ENCODE data around the gene ITIH4.

ITIH4 gene

GRCh38 chr3:52848617-52849016 lies 18.1 kb upstream of the ITIH4 start:
- no peak for DNase-seq (ENCODE audit: low read depth)

DNA sequence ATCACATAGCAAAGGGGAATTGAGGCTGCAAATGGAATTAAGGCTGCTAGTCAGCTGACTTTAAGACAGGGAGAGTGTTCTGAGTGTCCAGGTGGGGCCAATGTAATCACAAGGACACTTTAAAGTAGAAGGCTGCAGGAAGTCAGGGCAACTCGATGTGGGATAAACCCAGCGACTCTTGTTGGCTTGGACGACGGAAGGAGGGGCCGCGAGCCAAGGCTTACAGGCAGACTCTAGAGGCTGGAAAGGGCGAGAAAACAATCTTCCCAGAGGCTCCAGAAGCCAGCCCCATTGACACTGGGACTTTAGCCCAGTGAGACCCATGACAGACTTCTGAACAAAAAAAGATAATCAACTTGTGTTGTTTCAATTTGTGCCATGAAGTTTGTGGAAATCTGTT lies 17.3 kb upstream of the ITIH4 start:
- no peak for DNase-seq (ENCODE audit: low read depth)

- no peak for DNase-seq (ENCODE audit: low read depth)
These were observed 16.8 kb upstream of the ITIH4 start for GRCh38 chr3:52847241-52847640.

DNA sequence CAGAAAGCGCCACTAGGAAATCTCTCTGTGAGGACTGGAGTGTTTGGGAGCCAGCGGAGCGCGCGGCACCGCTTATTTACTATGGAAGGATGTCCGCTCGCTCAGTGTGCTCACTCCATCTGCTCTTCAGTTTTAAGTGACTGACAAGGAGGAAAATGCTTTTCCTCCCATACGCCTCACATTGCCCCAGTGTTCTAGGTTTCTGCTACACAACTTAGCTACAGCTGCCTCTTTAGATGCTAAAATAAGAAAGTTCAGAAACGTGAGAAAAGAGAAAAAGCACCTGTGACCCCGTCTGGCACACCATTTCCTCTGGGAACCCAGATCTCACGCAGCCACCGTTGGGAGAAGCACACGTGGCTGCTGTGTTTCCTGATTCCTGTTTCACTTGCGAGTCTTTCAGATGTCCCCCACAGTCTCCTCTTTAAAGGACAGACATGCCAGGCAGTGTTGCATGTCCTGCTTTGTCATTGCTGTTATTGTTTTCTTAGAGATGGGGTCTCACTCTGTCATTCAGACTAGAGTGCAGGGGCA lies 16.0 kb upstream of the ITIH4 start:
- no peak for DNase-seq (ENCODE audit: low read depth)

GRCh38 chr3:52845691-52846431 lies 15.4 kb upstream of the ITIH4 start:
- DNase-seq (ENCODE audit: low read depth) = no peak

DNA sequence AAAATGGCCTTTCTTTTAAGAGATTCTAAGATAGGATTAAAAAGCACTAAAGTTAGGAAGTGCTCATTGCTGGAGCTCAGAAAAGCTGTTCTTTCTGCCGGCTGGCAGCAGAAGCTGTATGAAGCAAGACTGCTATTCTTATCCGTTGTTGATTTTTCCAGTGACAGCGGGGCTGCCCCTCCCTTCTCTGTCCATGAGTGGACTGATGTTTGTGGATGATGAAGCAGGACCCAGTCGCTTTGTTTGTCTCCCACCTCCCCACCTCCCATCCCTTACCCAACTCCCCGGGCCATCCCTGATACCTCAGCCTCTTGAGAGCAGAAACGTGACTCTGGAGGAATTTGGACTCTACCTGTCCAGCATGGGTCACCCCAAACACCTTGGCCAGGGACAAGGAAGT lies 14.7 kb upstream of the ITIH4 start:
- DNase-seq (ENCODE audit: low read depth) = no peak

GRCh38 chr3:52844290-52844975 lies 14.0 kb upstream of the ITIH4 start:
- DNase-seq (ENCODE audit: low read depth) = no peak

DNA sequence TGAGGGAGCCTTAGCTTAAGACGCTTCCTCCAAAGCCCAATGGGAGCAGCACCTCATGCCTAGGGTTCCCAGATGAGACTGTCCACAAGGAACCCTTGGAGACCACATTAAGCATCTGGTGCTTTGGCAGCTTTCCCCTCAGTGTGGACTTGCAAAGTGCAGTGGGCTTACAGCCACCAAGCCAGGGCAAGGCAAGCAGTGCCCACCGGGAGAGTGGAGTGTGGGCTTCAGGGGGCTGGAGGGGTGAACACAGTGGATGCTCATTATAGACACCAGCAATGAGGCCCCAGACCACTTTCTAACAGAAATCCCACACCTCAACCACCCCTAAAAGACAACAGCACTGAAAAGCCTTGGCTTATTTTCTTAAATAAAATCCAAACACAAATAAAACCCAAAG lies 13.4 kb upstream of the ITIH4 start:
- no peak for DNase-seq (ENCODE audit: low read depth)

- no peak for DNase-seq (ENCODE audit: low read depth)
These were observed 12.8 kb upstream of the ITIH4 start for GRCh38 chr3:52843108-52843865.

DNA sequence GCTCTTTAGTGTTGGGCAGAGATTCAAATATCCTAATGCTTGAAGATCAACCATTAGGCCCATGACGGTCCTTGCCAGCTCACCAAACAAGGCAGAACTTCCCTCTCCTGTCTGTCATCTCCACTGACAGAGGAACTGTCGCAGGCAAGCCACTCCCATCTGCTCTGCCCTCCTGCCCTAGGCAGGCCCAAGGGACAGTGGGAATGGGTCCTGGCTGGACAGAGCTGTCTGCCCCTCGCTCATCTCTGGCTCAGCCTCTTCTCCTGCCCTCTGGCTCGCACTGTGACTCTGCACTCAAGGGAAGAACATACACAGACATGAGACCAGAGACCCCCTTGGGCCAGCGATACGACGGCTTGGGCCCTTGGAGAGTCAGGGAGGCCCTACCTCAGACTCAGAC lies 12.0 kb upstream of the ITIH4 start:
- DNase-seq (ENCODE audit: low read depth) = no peak

- DNase-seq (ENCODE audit: low read depth) = no peak
These were observed 11.5 kb upstream of the ITIH4 start for GRCh38 chr3:52841981-52842340.

GRCh38 chr3:52841211-52841980 lies 10.9 kb upstream of the ITIH4 start:
- no peak for DNase-seq (ENCODE audit: low read depth)

DNA sequence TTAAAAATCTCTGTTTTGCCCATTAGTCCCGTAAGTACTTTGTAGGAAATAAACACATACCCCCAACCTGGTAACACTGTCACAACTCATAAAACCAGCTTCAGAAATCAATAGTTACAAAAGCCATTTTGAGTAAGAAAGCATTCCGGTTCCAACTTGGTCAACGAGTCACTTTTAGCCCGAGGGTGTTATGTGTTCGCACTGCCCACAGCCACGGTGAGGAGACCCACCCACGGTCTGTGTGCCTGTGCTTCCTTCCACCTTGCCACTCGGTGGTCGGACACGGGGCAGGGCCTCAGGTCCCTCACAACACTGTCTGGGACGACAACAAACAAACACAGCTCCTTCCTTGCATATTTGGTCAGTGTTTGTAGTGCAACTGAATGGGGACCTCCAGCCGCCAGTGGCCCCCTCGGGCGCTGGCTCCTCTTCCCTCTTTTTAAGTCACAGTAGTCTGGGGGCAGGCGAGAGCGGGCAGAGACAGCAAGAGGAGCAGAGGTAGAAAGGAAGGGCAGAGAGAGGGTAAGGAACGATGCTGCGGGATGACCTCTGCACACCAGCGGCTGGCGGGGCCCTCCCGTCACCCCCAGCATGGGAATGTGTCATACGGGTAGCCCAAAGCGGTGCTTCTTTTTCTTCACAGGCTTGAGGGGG lies 9.5 kb upstream of the ITIH4 start:
- DNase-seq (ENCODE audit: low read depth) = no peak

DNA sequence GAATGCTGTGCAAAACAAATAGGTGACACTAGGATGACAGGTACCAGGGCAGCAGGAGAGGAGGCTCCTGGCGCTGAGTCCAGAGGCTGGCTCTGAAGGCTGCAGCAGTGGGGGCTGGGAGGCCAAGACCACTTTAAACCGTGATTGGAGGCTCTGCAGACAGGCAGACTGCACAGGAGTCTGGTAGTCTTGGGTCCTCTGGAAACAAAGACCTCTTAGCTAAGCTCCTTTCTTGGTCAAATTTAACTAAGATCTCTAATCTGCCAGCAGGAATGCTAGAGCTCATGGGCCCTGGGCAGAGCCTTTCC lies 8.8 kb upstream of the ITIH4 start:
- no peak for DNase-seq (ENCODE audit: low read depth)

DNA sequence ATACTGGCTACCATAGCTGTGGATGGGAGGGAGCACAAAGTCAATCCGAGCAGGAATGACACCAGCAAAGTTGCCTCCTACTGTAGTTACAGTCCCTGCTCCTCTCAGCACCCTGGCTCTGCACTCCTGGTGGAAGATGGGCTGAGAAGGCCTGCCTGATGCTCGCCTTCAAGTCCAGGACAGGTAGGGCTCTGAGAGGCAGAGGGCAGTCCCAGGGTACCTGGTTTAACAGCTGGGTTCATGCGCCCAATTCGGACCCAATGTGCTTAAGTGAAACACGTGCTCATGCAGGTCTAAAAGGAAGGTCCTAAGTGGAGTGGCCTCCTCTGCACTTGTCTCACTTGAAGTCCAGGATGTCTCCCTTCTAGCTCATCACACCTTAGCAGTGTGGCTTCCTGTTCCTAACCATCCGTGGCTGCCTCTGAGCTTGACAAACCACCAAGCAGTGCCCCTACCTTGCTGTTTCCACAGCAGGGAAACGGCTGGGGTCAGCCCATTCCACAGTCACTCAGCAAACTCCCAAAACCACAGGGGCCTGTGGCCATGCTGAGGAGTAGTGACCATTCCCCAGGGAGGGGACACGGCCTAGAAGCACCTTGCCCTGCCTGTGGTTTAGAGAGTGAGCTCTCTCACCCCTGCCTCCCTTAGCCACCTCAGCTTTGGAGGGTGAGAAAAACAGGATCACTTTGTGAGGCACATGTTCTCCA lies 8.2 kb upstream of the ITIH4 start:
- no peak for DNase-seq (ENCODE audit: low read depth)

DNA sequence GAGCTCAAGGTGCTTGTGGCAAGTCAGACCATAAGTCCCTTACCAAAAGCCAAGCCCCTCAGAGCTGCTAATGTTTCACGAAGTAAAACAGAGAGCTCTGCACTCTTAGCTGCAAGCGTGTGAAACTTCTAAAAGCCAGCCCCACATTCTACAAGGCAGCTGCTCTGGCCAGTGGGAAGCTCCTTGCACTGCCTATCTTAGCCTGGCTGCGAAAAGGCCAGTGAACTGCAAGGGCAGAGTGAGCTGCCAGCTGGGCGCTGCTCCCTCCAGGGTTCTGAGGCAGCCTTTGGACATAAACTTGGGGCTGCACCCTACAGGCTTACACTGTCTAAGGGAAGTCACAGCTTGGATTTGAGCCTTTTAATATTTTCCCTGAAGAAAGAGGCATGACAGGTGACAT lies 6.5 kb upstream of the ITIH4 start:
- no peak for DNase-seq (ENCODE audit: low read depth)

DNA sequence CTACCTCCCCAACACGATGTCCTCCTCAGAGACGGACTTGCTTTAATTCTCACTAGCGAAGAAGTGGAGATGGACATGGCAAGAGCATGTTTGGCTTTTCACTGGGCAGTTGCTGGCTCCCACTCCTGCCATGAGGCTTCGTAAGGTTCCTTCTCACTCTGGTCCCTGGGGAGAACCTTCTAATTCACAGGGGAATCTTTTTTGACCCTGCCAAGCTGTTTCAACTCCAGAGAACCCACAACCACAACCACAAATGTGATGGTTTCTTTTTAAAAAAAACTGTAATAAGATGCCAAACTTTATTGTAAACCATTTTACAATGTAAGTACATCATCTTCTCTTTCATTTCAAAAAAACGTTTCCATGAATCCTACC lies 6.0 kb upstream of the ITIH4 start:
- DNase-seq (ENCODE audit: low read depth) = no peak

GRCh38 chr3:52835766-52836470 lies 5.4 kb upstream of the ITIH4 start:
- DNase-seq (ENCODE audit: low read depth) = no peak

DNA sequence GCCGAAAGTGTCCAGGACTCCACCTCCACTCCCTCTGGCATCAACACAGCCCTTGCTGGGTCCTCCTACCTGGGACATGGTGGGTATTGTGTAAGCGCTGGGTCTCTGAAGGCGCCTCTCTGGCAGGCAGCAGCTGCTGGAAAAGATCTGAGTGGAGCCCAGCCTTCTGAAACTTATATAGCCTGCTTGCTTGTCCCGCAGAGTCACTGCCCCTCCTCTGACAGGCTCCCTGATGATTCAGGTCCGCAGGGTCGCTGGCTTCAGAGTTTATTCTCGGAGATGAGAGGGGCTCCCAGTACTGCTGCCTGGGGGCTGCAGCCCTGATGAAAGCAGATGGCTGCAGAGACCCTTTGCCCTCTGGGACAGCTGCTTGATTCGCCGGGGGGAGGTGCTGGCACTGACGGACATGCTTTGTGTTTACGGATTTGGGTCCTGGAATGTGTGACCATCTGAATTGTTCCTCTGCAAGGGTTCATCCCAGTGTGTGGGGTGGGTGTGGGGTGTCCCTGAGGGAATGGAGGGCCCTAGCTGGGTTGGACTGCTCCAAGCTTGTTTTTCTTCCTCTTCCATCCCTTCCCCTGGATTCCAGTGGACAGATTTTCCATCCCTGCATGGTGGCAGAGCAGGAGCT lies 4.5 kb upstream of the ITIH4 start, which contains the start of gene MUSTN1:
Gene MUSTN1 (minus strand): TSS at position 149 of the 631 bp plus-strand sequence. CDS start 71 bp downstream, at position 78.
- DNase-seq (ENCODE audit: low read depth) = no peak

GRCh38 chr3:52833202-52833601 lies 2.7 kb upstream of the ITIH4 start:
- no peak for DNase-seq (ENCODE audit: low read depth)

All from stimulated activated CD8-positive, alpha-beta memory T cell treated with anti-CD3 and anti-CD28 coated beads, Interleukin-12 subunit alpha, Interleukin-12 subunit beta, amount 100 ng/mL, for 1 hour (primary cell).